ENCODE results near the gene ADGRL3.

- TF ChIP-seq, protein P1, sequence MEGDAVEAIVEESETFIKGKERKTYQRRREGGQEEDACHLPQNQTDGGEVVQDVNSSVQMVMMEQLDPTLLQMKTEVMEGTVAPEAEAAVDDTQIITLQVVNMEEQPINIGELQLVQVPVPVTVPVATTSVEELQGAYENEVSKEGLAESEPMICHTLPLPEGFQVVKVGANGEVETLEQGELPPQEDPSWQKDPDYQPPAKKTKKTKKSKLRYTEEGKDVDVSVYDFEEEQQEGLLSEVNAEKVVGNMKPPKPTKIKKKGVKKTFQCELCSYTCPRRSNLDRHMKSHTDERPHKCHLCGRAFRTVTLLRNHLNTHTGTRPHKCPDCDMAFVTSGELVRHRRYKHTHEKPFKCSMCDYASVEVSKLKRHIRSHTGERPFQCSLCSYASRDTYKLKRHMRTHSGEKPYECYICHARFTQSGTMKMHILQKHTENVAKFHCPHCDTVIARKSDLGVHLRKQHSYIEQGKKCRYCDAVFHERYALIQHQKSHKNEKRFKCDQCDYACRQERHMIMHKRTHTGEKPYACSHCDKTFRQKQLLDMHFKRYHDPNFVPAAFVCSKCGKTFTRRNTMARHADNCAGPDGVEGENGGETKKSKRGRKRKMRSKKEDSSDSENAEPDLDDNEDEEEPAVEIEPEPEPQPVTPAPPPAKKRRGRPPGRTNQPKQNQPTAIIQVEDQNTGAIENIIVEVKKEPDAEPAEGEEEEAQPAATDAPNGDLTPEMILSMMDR (IDR thresholded peaks at IDR 0.05) = no peak
- TF ChIP-seq POLR2A (IDR thresholded peaks at IDR 0.05) = no peak
Observed at GRCh38 chr4:61180405-61180804, 19.7 kb upstream of the ADGRL3 start.
